ENCODE results near the gene PBRM1.

- TF ChIP-seq POLR2A (IDR thresholded peaks at IDR 0.05) = no peak
- no peak for TF ChIP-seq CTCF (IDR thresholded peaks at IDR 0.05)
Observed at GRCh38 chr3:52574056-52574965, 111.4 kb downstream of the PBRM1 start.
